HG03469 (cell line): ENCODE data around the gene NPTXR.

Experiments
- ATAC-seq: cut with Tn5 transposase; IDR thresholded peaks from one replicate; pipeline ENCODE4 v1.9.1; 2021; ENCODE audit warnings: mild to moderate bottlenecking, moderate library complexity, moderate number of reproducible peaks; ENCODE audit not compliant: unreplicated experiment

The NPTXR gene

GRCh38 chr22:38799265-38800002 is 44.4 kb downstream of the NPTXR start:
- no peak for ATAC-seq

DNA sequence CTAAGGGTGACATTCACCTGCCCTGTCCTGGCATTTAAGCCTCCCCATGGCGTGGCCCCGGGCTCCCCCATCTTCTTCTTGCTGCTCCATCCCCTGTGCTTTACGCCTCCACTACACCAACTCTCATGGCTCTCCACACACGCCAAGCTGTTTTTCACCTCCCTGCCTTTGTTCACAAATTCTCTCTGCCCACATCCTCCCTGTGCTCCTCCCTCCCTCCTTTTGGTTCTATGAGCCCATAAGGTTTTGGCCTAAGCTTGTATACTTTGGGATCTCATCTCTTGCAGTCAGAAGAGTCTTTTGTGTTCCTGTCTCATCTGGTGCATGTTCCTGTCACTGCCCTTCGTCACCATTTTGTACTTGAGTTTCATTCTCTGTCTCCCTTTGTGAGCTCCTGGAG is 45.3 kb downstream of the NPTXR start:
- no peak for ATAC-seq

- no peak for ATAC-seq
Observed at GRCh38 chr22:38796262-38796957, 47.4 kb downstream of the NPTXR start.

- ATAC-seq: no peak
Observed at GRCh38 chr22:38795569-38795968, 48.3 kb downstream of the NPTXR start.

- peak; percentile 89 for ATAC-seq
Observed at GRCh38 chr22:38793721-38794466, 49.9 kb downstream of the NPTXR start, which contains the start of gene DNAL4. DNAL4 (minus strand) TSS chr22:38794143; CDS start chr22:38782731, 11,412 bp downstream.

DNA sequence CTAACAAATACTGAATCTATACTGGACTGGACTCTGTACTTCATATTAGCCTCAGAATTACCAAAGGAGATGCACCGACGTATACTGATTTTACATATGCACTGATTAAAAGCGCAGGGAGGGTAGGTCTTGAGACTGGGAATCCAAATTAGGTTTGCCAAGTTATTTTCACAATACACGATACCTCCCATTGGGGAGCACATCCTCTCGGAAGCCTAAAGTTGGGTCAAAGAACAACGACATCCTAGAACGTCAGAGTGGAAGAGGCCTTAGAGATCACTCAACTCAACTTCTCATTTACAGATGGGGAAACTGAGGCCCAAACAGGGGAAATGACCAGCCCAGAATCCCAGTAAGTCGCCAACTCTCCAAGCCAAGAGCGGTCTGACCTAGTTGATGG is 50.5 kb downstream of the NPTXR start:
- no peak for ATAC-seq

- ATAC-seq: no peak
Observed at GRCh38 chr22:38792833-38793232, 51.0 kb downstream of the NPTXR start.

GRCh38 chr22:38789606-38790005 is 54.2 kb downstream of the NPTXR start:
- ATAC-seq: no peak

GRCh38 chr22:38788846-38789245 is 55.0 kb downstream of the NPTXR start:
- no peak for ATAC-seq

- ATAC-seq: no peak
Observed at GRCh38 chr22:38788021-38788816, 55.6 kb downstream of the NPTXR start.

DNA sequence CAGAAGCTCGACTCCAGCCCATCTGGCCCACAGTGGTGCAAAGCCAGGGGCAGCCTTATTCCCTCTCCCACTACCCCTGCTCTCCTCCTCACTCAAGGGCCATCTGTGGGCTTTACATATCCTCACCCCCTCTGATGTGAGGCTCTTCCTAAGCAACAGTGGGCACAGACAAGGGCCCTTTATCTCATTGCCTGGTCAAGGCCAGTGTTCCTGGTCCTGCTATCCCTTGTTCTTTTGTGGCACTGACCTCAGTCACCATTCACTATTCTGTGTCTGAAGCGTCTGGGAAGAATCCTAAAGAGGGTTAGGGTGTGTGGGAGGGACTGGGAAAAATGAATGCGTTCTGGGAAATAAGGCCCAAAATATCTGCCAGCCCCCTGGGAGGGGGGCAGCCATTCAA is 57.2 kb downstream of the NPTXR start:
- no peak for ATAC-seq

DNA sequence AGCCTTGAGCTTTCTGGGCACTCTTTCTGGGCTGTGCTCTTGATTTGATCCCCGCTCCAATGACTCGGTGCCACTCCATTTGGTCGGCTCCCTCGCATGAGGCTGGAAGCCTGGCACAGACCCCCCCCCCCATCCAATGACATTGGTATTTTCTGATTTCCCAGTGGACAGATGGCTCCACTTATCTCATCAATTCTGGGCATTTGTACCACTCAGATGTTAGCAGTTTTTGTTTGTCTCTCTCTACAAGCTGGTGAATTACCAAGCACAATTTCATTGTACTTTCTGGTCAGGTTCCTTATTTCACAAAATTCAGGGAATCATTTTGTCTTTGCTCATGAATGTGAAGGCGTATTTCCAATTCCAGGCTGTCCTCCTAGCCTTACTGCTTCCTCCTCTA is 59.0 kb downstream of the NPTXR start:
- no peak for ATAC-seq

DNA sequence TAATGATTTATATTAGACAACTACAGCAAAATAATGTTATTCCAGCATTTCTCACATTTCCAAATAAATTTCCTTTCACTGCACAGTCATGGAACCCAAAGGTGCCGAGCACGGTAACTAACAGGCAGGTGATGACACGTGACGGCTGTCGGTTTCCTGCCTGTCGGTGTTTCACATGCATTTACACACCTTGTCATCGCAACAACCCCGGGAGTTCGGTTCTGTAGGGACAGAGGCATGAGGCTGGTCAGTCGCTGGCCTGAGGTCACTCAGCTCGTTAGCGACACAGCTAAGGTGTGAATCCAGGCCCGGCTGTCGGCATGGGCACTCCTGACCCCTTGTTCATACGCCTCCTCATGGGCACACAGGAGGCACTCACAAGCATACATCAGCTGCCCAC is 59.8 kb downstream of the NPTXR start:
- no peak for ATAC-seq

- no peak for ATAC-seq
Observed at GRCh38 chr22:38783095-38783615, 60.7 kb downstream of the NPTXR start.

GRCh38 chr22:38782402-38783094 is 61.3 kb downstream of the NPTXR start:
- ATAC-seq: no peak

DNA sequence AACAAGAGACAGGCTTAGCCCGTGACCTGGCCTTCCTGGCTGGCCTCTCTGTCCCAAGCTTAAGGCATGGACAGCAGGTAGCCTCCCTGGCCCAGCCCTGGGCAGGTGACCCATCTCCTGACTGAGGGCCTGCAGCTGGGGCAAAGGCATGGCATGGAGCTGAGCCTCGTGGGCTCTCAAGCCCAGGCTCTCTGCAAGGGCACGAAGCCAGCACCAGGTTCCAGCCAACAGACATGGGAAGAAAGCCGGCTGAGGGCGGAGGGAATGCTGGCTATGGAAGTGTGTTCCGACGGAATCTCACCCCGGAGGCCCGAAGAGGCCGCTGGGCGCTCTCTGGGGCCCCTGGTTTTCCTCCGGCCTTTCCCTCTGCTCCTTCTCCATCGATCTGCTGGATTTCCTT is 62.8 kb downstream of the NPTXR start:
- ATAC-seq: no peak

DNA sequence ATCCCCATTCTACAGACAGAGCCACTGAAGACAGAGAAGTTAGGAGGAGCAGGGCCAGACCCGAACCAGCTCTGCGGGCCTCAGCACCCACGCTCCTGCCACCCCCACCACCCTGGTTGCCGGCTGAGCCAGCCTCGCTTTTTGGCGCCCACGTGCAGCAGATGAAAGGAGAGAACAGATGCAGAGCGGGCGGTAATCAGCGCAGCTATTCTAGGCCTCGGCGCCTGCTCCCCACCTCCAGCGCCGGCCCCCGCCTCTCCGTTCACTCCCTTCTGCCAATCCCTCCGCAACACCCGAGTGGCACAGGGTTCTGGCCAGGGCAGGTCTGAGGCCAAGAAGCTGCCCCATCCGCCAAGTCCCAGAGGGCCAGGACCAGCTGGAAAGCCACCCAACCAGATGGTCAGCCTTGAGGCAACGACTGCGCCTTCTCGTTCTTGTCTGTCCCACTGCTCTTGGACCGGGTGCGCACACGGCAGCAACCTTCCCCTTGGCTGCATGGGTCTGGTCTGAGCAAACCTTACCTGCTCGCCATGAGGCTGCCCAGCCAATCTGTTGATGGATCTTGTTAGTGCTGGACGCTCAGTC is 66.6 kb downstream of the NPTXR start:
- no peak for ATAC-seq

GRCh38 chr22:38776086-38776485 is 67.7 kb downstream of the NPTXR start:
- ATAC-seq: no peak

- ATAC-seq: no peak
Observed at GRCh38 chr22:38775656-38776055, 68.2 kb downstream of the NPTXR start.
